BJ (cell line): ENCODE data around the gene LRRC61. TPM values are rescaled to one million over a fixed set of nuclear protein-coding genes. Genes with fewer than 3 reads are reported as not detected.
"Not testable (repeated sequence)": the region's sequence is repeated elsewhere in the genome, so short reads cannot be mapped to it uniquely, and the experiment has no call there.

ENCODE experiments used
- CTCF ChIA-PET: fragments of 350-600 bp; formaldehyde crosslinking; extraction: SDS; loops from one replicate; lab custom pipeline; 2021; ENCODE audit warnings: antibody characterized with exemption, inconsistent platforms; lab: Yijun Ruan, JAX
- POLR2A ChIA-PET: fragments of 300-600 bp; sonication (Branson Sonifier 250); formaldehyde crosslinking; extraction: SDS; loops from one replicate; lab custom pipeline; 2021; ENCODE audit warnings: antibody characterized with exemption; lab: Charles Lee
- DNase-seq: peaks from one replicate; pipeline ENCODE4 v3.0.0-alpha.2; 2011; ENCODE audit warnings: low read depth
- H3K27me3 ChIP-seq: 2 replicates; pipeline ENCODE4 v1.6.0; 2011; ENCODE audit warnings: low read length; ENCODE audit not compliant: control insufficient read depth, insufficient read depth
- H3K36me3 ChIP-seq: 2 replicates; pipeline ENCODE4 v1.5.1; 2011; ENCODE audit warnings: low read length; ENCODE audit not compliant: control insufficient read depth, insufficient read depth
- H3K4me3 ChIP-seq: 2 replicates; pipeline ENCODE4 v1.5.1; 2011; ENCODE audit warnings: low read depth, mild to moderate bottlenecking, control low read depth, low read length
- CTCF ChIP-seq: IDR thresholded peaks from 2 replicates; pipeline ENCODE4 v1.5.1; 2011; ENCODE audit warnings: low read depth, mild to moderate bottlenecking, control low read depth, inconsistent platforms, low read length, moderate library complexity; ENCODE audit not compliant: insufficient read depth
- polyA plus RNA-seq: library from polyadenylated mRNA; depleted of rRNA; stranded (reverse); fragments of >200 nt; gene quantifications from 2 replicates; pipeline ENCODE4 v1.2.3, GENCODE V29; 2011

LRRC61 gene
- polyA plus RNA-seq, 1 experiment: 0.85 TPM

GRCh38 chr7:150305903-150306284 lies 17.3 kb upstream of the LRRC61 start:
- CTCF ChIA-PET, POLR2A ChIA-PET, H3K36me3 ChIP-seq, H3K4me3 ChIP-seq, H3K27me3 ChIP-seq, DNase-seq: not testable (repeated sequence)

GRCh38 chr7:150306377-150306776 lies 16.8 kb upstream of the LRRC61 start:
- POLR2A ChIA-PET, H3K27me3 ChIP-seq, CTCF ChIA-PET, H3K4me3 ChIP-seq, H3K36me3 ChIP-seq, DNase-seq: not testable (repeated sequence)

- CTCF ChIA-PET: no interaction called here
Measured at GRCh38 chr7:150307129-150307528, 16.0 kb upstream of the LRRC61 start.

GRCh38 chr7:150307904-150308303 lies 15.3 kb upstream of the LRRC61 start:
- ChIA-PET CTCF (no interaction called here), POLR2A (no interaction called here)
- TF ChIP-seq CTCF: no peak
- H3K27me3 ChIP-seq: no peaks in the 10 kb centered on the region
- H3K36me3 ChIP-seq: no peaks in the 10 kb centered on the region
- no peak for DNase-seq
- H3K4me3 ChIP-seq: no peak overlapping the region

More at GRCh38 chr7:150307129-150307528, 16.0 kb upstream of the LRRC61 start:
- no peak for DNase-seq
- POLR2A ChIA-PET: no interaction called here
- Histone ChIP-seq H3K27me3 (no peaks in the 10 kb centered on the region), H3K4me3 (no peak overlapping the region), H3K36me3 (no peaks in the 10 kb centered on the region)
- TF ChIP-seq CTCF: no peak

GRCh38 chr7:150308575-150308974 lies 14.6 kb upstream of the LRRC61 start:
- CTCF ChIA-PET: no interaction called here
- Histone ChIP-seq H3K36me3 (no peaks in the 10 kb centered on the region), H3K4me3 (no peak overlapping the region), H3K27me3 (no peaks in the 10 kb centered on the region)
- TF ChIP-seq CTCF: no peak
- DNase-seq: no peak
- POLR2A ChIA-PET: no interaction called here

GRCh38 chr7:150311146-150311545 lies 12.0 kb upstream of the LRRC61 start:
- ChIA-PET POLR2A (no interaction called here), CTCF (interaction anchor here (0.9 kb wide), 1 partner anchor 44 kb away, joined by 3 read pairs; no protein-coding TSS in a partner anchor)
- no peaks in the 10 kb centered on the region for H3K27me3 ChIP-seq
- no peak overlapping the region for H3K4me3 ChIP-seq
- H3K36me3 ChIP-seq: no peaks in the 10 kb centered on the region
- no peak for TF ChIP-seq CTCF
- DNase-seq: no peak
